Measurements from ENCODE around the gene STXBP5.

The STXBP5 gene

DNA sequence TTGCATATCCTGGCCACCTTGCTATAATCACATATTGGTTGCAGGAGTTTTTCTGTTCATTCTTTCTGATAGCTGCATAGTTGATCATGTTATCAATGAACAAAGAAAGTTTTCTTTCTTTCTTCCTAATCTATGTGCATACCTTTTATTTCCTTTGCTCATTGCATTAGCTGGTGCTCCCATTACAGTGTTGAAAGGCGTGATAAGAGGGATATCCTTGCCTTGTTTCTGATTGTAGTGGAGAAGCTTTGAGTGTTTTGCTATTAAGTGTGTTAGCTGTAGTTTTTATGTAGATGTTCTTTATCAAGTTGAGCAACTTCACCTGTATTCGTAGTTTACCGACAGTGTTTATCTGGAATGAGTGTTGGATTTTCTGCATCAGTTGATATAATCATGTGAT lies 14.6 kb downstream of the STXBP5 start:
- H3K27me3 ChIP-seq (ENCODE audit: low read depth, low read length) = no peaks in the 10 kb centered on the region
- no peak overlapping the region for H3K27ac ChIP-seq (ENCODE audit: low read length)
- no peak overlapping the region for H2AFZ ChIP-seq (ENCODE audit: low read depth, low read length)
- no peak overlapping the region for H3K9ac ChIP-seq (ENCODE audit: low read length)
- no peaks in the 10 kb centered on the region for H3K79me2 ChIP-seq (ENCODE audit: low read length)
- no peaks in the 10 kb centered on the region for H3K36me3 ChIP-seq (replicated peaks; ENCODE audit: low read depth, low read length)
- H3K4me1 ChIP-seq (ENCODE audit: low read length) = no peaks in the 10 kb centered on the region
- no peaks in the 10 kb centered on the region for H3K9me3 ChIP-seq (ENCODE audit: insufficient read depth, low read length)
- H3K4me2 ChIP-seq (ENCODE audit: low read length) = no peak overlapping the region
- H3K4me3 ChIP-seq (ENCODE audit: low read length) = no peak overlapping the region
- no peak for TF ChIP-seq EZH2phosphoT487 (IDR thresholded peaks at IDR 0.05; ENCODE audit: low read depth)
- TF ChIP-seq, protein P1, sequence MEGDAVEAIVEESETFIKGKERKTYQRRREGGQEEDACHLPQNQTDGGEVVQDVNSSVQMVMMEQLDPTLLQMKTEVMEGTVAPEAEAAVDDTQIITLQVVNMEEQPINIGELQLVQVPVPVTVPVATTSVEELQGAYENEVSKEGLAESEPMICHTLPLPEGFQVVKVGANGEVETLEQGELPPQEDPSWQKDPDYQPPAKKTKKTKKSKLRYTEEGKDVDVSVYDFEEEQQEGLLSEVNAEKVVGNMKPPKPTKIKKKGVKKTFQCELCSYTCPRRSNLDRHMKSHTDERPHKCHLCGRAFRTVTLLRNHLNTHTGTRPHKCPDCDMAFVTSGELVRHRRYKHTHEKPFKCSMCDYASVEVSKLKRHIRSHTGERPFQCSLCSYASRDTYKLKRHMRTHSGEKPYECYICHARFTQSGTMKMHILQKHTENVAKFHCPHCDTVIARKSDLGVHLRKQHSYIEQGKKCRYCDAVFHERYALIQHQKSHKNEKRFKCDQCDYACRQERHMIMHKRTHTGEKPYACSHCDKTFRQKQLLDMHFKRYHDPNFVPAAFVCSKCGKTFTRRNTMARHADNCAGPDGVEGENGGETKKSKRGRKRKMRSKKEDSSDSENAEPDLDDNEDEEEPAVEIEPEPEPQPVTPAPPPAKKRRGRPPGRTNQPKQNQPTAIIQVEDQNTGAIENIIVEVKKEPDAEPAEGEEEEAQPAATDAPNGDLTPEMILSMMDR (IDR thresholded peaks at IDR 0.05; ENCODE audit: low read depth, low read length) = no peak
- no peaks in the 10 kb centered on the region for H4K20me1 ChIP-seq (ENCODE audit: insufficient read depth, low read length)

DNA sequence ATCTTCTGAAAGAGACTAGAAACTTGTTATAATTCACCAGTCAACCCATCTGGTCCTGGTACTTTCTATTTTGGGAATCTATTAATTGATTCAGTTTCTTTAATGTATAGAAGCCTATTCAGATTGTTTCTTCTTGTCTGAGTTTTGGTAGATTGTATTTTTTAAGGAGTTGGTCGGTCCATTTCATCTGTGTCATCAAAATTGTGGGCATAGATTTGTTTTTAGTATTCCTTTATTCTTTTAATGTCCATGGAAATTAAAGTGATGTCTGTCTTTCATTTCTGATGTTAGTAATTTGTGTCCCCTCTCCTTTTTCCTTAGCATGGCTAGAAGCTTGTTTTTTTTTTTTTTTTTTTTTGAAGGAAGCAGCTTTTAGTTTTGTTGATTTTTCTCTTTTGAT lies 15.2 kb downstream of the STXBP5 start:
- no peak overlapping the region for H3K4me2 ChIP-seq (ENCODE audit: low read length)
- H3K79me2 ChIP-seq (ENCODE audit: low read length) = no peaks in the 10 kb centered on the region
- no peaks in the 10 kb centered on the region for H3K4me1 ChIP-seq (ENCODE audit: low read length)
- H3K36me3 ChIP-seq (replicated peaks; ENCODE audit: low read depth, low read length) = no peaks in the 10 kb centered on the region
- H3K27ac ChIP-seq (ENCODE audit: low read length) = no peak overlapping the region
- H3K9ac ChIP-seq (ENCODE audit: low read length) = no peak overlapping the region
- H2AFZ ChIP-seq (ENCODE audit: low read depth, low read length) = no peak overlapping the region
- H4K20me1 ChIP-seq (ENCODE audit: insufficient read depth, low read length) = no peaks in the 10 kb centered on the region
- H3K4me3 ChIP-seq (ENCODE audit: low read length) = no peak overlapping the region
- H3K9me3 ChIP-seq (ENCODE audit: insufficient read depth, low read length) = no peaks in the 10 kb centered on the region
- no peaks in the 10 kb centered on the region for H3K27me3 ChIP-seq (ENCODE audit: low read depth, low read length)
- TF ChIP-seq EZH2phosphoT487 (IDR thresholded peaks at IDR 0.05; ENCODE audit: low read depth) = no peak

DNA sequence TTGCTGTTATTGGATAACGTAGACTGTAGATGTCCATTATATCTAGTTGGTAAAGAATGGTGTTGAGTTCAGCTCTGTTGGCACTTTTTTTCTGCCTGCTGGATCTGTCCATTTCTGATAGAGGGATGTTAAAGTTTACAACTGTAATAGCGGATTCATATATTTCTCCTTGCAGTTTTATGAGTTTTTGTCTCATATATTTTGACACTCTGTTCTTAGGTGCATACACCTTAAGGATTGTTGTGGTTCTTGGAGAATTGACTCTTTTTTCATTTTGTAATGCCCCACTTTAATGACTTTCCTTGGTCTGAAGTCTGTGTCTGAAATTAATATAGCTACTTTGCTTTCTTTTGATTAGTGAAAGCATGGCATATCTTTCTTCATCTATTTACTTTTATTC lies 16.1 kb downstream of the STXBP5 start:
- Histone ChIP-seq H3K79me2 (ENCODE audit: low read length) (no peaks in the 10 kb centered on the region), H3K4me3 (ENCODE audit: low read length) (no peak overlapping the region), H3K27ac (ENCODE audit: low read length) (no peak overlapping the region), H3K27me3 (ENCODE audit: low read depth, low read length) (no peaks in the 10 kb centered on the region), H3K4me2 (ENCODE audit: low read length) (no peak overlapping the region), H3K9ac (ENCODE audit: low read length) (no peak overlapping the region), H2AFZ (ENCODE audit: low read depth, low read length) (no peak overlapping the region), H3K36me3 (replicated peaks; ENCODE audit: low read depth, low read length) (no peaks in the 10 kb centered on the region), H3K4me1 (ENCODE audit: low read length) (no peaks in the 10 kb centered on the region), H3K9me3 (ENCODE audit: insufficient read depth, low read length) (no peaks in the 10 kb centered on the region), H4K20me1 (ENCODE audit: insufficient read depth, low read length) (no peaks in the 10 kb centered on the region)
- no peak for TF ChIP-seq EZH2phosphoT487 (IDR thresholded peaks at IDR 0.05; ENCODE audit: low read depth)
- TF ChIP-seq, protein P1 (IDR thresholded peaks at IDR 0.05; ENCODE audit: low read depth, low read length) = no peak

DNA sequence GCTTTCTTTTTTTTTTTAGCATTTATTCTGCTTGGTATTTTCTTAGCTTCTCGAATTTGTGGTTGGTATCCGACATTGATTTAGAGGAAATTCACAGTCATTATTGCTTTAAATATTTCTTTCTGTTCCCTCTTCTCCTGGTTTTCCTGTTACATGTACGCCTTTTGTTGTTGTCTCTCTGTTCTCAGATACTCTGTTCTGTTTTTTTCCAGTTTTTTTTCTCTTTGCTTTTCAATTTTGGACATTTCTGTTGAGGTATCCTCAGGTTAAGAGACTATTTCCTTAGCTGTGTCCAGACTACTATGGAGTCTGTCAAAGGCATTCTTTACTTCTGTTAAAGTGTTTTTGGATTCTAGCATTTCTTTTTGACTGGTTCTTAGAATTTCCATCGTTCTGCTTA lies 17.5 kb downstream of the STXBP5 start:
- Histone ChIP-seq H3K36me3 (replicated peaks; ENCODE audit: low read depth, low read length) (no peaks in the 10 kb centered on the region), H3K4me2 (ENCODE audit: low read length) (no peak overlapping the region), H3K27me3 (ENCODE audit: low read depth, low read length) (no peaks in the 10 kb centered on the region), H3K4me1 (ENCODE audit: low read length) (no peaks in the 10 kb centered on the region), H3K9ac (ENCODE audit: low read length) (no peak overlapping the region), H2AFZ (ENCODE audit: low read depth, low read length) (no peak overlapping the region), H3K9me3 (ENCODE audit: insufficient read depth, low read length) (no peaks in the 10 kb centered on the region), H4K20me1 (ENCODE audit: insufficient read depth, low read length) (no peaks in the 10 kb centered on the region), H3K27ac (ENCODE audit: low read length) (no peak overlapping the region), H3K79me2 (ENCODE audit: low read length) (no peaks in the 10 kb centered on the region), H3K4me3 (ENCODE audit: low read length) (no peak overlapping the region)
- TF ChIP-seq, protein P1 (IDR thresholded peaks at IDR 0.05; ENCODE audit: low read depth, low read length) = no peak
- TF ChIP-seq EZH2phosphoT487 (IDR thresholded peaks at IDR 0.05; ENCODE audit: low read depth) = no peak
